K562 (cell line): ENCODE measurements around the gene NCAM2. TPM values are rescaled to one million over a fixed set of nuclear protein-coding genes. Genes with fewer than 3 reads are reported as not detected.

Source experiments
- ATAC-seq: fragments of 200-7000 bp; cut with Tn5 transposase; 3 replicates; pipeline ENCODE4 v1.9.1; 2020; ENCODE audit warnings: moderate library complexity
- BruUV-seq: library from RNA; stranded (reverse); fragments of 400-500 nt; replicated peaks from 2 replicates; lab custom pipeline; 2021; lab: Mats Ljungman, UMichigan
- CTCF ChIA-PET: fragments of 300-600 bp; formaldehyde crosslinking; extraction: SDS; loops from one replicate; lab custom pipeline; 2021; ENCODE audit warnings: low intra/inter-chr PET ratio; lab: Yijun Ruan, JAX
- POLR2A ChIA-PET: fragments of 300-600, 350-650 bp; sonication (Branson Sonifier 250); formaldehyde crosslinking; extraction: SDS; loops from one replicate; lab custom pipeline; 2021; ENCODE audit warnings: antibody characterized with exemption, inconsistent platforms; lab: Yijun Ruan, JAX
- DNase-seq, 4 experiments: peaks; one replicate each; pipeline versions ENCODE4 v3.0.0 to v3.0.0-alpha.2; 2011 to 2018; ENCODE audit warnings: low spot score in 3 of 4, mixed read lengths in 3 of 4; ENCODE audit errors: extremely low read depth in 1 of 4
- FAIRE-seq: peaks from 2 replicates; lab custom pipeline; 2011; peaks lifted over from hg19 to GRCh38; lab: Jason Lieb, UNC
- H2AFZ ChIP-seq: 2 replicates; pipeline ENCODE4 v1.6.0; 2011; ENCODE audit warnings: low read depth, low read length, control low read depth, inconsistent platforms
- H3K27ac ChIP-seq: fragments of 200-600 bp; 3 replicates; pipeline ENCODE4 v1.8.0; 2011; ENCODE audit warnings: low read depth, mild to moderate bottlenecking, control low read depth, inconsistent platforms, low read length, moderate library complexity, mixed read lengths; ENCODE audit errors: extremely low read depth
- H3K27me3 ChIP-seq, 2 experiments: fragments of 300-600 bp in 1 of 2; 2 replicates in 1 of 2; 3 replicates in 1 of 2; pipeline versions ENCODE4 v1.6.0 to v1.8.0; 2011; ENCODE audit warnings: inconsistent platforms in 2 of 2, low read length in 2 of 2, mild to moderate bottlenecking in 1 of 2, mixed read lengths in 1 of 2, moderate library complexity in 1 of 2; ENCODE audit not compliant: control insufficient read depth in 2 of 2, insufficient read depth in 2 of 2
- H3K36me3 ChIP-seq: fragments of 300-600 bp; 3 replicates; pipeline ENCODE4 v1.8.0; 2011; ENCODE audit warnings: mild to moderate bottlenecking, low read length, inconsistent platforms; ENCODE audit not compliant: control insufficient read depth, insufficient read depth
- H3K4me1 ChIP-seq, 2 experiments: fragments of 200-600 bp in 1 of 2; replicated peaks in 1 of 2; 2 replicates in 1 of 2; 3 replicates in 1 of 2; pipeline versions ENCODE4 v1.5.1 to v1.8.0; 2011; ENCODE audit warnings: inconsistent platforms in 2 of 2, low read length in 2 of 2, mild to moderate bottlenecking in 1 of 2, mixed read lengths in 1 of 2, moderate library complexity in 1 of 2; ENCODE audit not compliant: control insufficient read depth in 2 of 2, insufficient read depth in 2 of 2
- H3K4me2 ChIP-seq: 2 replicates; pipeline ENCODE4 v1.6.1; 2011; ENCODE audit warnings: low read length, control low read depth, inconsistent platforms, mixed read lengths; ENCODE audit not compliant: insufficient read depth
- H3K4me3 ChIP-seq: fragments of 200-600 bp; sonication (generic), shearing (Covaris generic); 2 replicates; pipeline ENCODE4 v1.5.1; 2016; ENCODE audit warnings: control low read depth, inconsistent platforms
- H3K79me2 ChIP-seq: fragments of 200-600 bp; 3 replicates; pipeline ENCODE4 v1.8.0; 2011; ENCODE audit warnings: low read length, inconsistent platforms; ENCODE audit not compliant: control insufficient read depth, insufficient read depth
- H3K9ac ChIP-seq, 2 experiments: 2 replicates each; pipeline versions ENCODE4 v1.6.0 to v1.6.1; 2011; ENCODE audit warnings: low read depth in 2 of 2, low read length in 2 of 2, control low read depth in 1 of 2, inconsistent platforms in 1 of 2, mild to moderate bottlenecking in 1 of 2, mixed read lengths in 1 of 2; ENCODE audit not compliant: insufficient read depth in 1 of 2
- H3K9me1 ChIP-seq: one replicate; pipeline ENCODE4 v1.6.0; 2011; ENCODE audit warnings: inconsistent platforms, mild to moderate bottlenecking, low read length, moderate library complexity; ENCODE audit not compliant: control insufficient read depth, insufficient read depth
- H3K9me3 ChIP-seq: replicated peaks from 2 replicates; pipeline ENCODE4 v1.5.1; 2011; ENCODE audit warnings: low read depth, low read length, inconsistent platforms; ENCODE audit not compliant: control insufficient read depth, insufficient read depth
- H4K20me1 ChIP-seq: replicated peaks from 2 replicates; pipeline ENCODE4 v1.6.1; 2011; ENCODE audit warnings: low read length, inconsistent platforms, mixed read lengths; ENCODE audit not compliant: control insufficient read depth, insufficient read depth
- BMI1 ChIP-seq: fragments of 150-350 bp; IDR thresholded peaks from 2 replicates; pipeline ENCODE4 v1.6.1; 2014; ENCODE audit warnings: low read length
- BRF1 ChIP-seq: IDR thresholded peaks from 3 replicates; pipeline ENCODE4 v1.6.1; 2011; ENCODE audit warnings: borderline replicate concordance, mild to moderate bottlenecking; ENCODE audit not compliant: insufficient read length; ENCODE audit errors: extremely low read depth
- CC2D1A ChIP-seq: fragments of 450-650 bp; IDR thresholded peaks from 2 replicates; pipeline ENCODE4 v1.6.1; 2017; ENCODE audit warnings: mild to moderate bottlenecking
- GABPB2 ChIP-seq: fragments of 250-450 bp; sonication (Bioruptor Pico); conservative IDR thresholded peaks from 2 replicates; pipeline ENCODE4 v1.5.1; 2021; ENCODE audit warnings: mild to moderate bottlenecking
- NCOA6 ChIP-seq: fragments of 450-650 bp; IDR thresholded peaks from 2 replicates; pipeline ENCODE4 v1.6.1; 2017; ENCODE audit warnings: mild to moderate bottlenecking
- PHTF2 ChIP-seq: fragments of 250-450 bp; sonication (Bioruptor Pico); IDR thresholded peaks from 2 replicates; pipeline ENCODE4 v1.5.0; 2021; ENCODE audit warnings: mild to moderate bottlenecking
- POLR2AphosphoS5 ChIP-seq: IDR thresholded peaks from 2 replicates; pipeline ENCODE4 v1.6.1; 2011; ENCODE audit warnings: mild to moderate bottlenecking, low read depth, low read length, moderate library complexity; ENCODE audit not compliant: control insufficient read depth, insufficient read depth
- RAD51 ChIP-seq: fragments of 450-650 bp; IDR thresholded peaks from 2 replicates; pipeline ENCODE4 v1.7.1; 2016; ENCODE audit warnings: low read depth, mild to moderate bottlenecking, borderline replicate concordance
- SETDB1 ChIP-seq: IDR thresholded peaks from one replicate; pipeline ENCODE4 v1.6.1; 2012; ENCODE audit warnings: low read length, control low read depth, inconsistent platforms
- SOX6 ChIP-seq: fragments of 450-650 bp; IDR thresholded peaks from 2 replicates; pipeline ENCODE4 v1.6.1; 2014; ENCODE audit warnings: mild to moderate bottlenecking
- TCF3 ChIP-seq: sonication (generic); formaldehyde crosslinking; IDR thresholded peaks from 2 replicates; pipeline ENCODE4 v1.4.0; 2020; ENCODE audit warnings: mild to moderate bottlenecking, missing genetic modification reagents
- XRCC5 ChIP-seq: fragments of 200-400 bp; formaldehyde crosslinking; IDR thresholded peaks from 2 replicates; pipeline ENCODE4 v1.6.1; 2017; ENCODE audit warnings: low read depth, mild to moderate bottlenecking, low read length
- ZBED1 ChIP-seq: IDR thresholded peaks from 2 replicates; pipeline ENCODE4 v1.6.1; 2014
- ZNF224 ChIP-seq: sonication (generic); formaldehyde crosslinking; IDR thresholded peaks from 2 replicates; pipeline ENCODE4 v1.8.0; 2022; ENCODE audit warnings: mild to moderate bottlenecking, missing genetic modification reagents
- ZNF717 ChIP-seq: fragments of 250-450 bp; sonication (Bioruptor Pico); IDR thresholded peaks from 2 replicates; pipeline ENCODE4 v1.5.0; 2021
- WGBS: fragments of 100-300 bp; shearing (Covaris generic); methylation state at CpG from one replicate; pipeline ENCODE4 v1.1.6; 2016; ENCODE audit warnings: low coverage, mixed read lengths; ENCODE audit not compliant: insufficient coverage; ENCODE audit errors: missing lambda C conversion rate; 5-methylcytosine and 5-hydroxymethylcytosine counted together
- in situ Hi-C: fragments of 300-500 bp; cut with MboI; formaldehyde crosslinking; loops from 4 replicates; pipeline ENCODE4 v1.15.0; 2018; ENCODE audit warnings: inconsistent platforms, mixed read lengths
- intact Hi-C: fragments of 100-400 bp; cut with micrococcal nuclease; formaldehyde crosslinking; loops from 2 replicates; pipeline ENCODE4 v1.14.2; 2022
- polyA plus RNA-seq, 8 experiments: library from polyadenylated mRNA; depleted of rRNA in 4 of 8; stranded (reverse) in 5 of 8; unstranded in 3 of 8; fragments of >200 nt; fragmentation: Nextera tagmentation in 2 of 8; fragmentation: Illumina TruSeq in 1 of 8; extraction: Ambion mirVana in 2 of 8; extraction: Trizol in 1 of 8; gene quantifications; 2 replicates each; pipeline versions ENCODE4 v1.2.1 to v1.2.3, GENCODE V29; 2011 to 2014; ENCODE audit warnings: inconsistent platforms in 1 of 8, missing spikeins in 1 of 8
- total RNA-seq, 7 experiments: library from RNA; depleted of rRNA in 6 of 7; stranded (reverse); fragments of >200 nt in 6 of 7; fragmentation: Illumina TruSeq in 2 of 7; extraction: Trizol in 2 of 7; gene quantifications; 2 replicates each; pipeline versions ENCODE4 v1.2.1 to v1.2.3, GENCODE V29; 2011 to 2021; ENCODE audit warnings: low replicate concordance in 1 of 7
- TF ChIP-seq, protein P1 (sequence below), 2 experiments: IDR thresholded peaks; 2 replicates each; pipeline ENCODE4 v1.6.1; 2012; ENCODE audit warnings: improper control_type of control experiment in 2 of 2, low read depth in 2 of 2, low read length in 2 of 2, borderline replicate concordance in 1 of 2
- TF ChIP-seq, protein P2 (sequence below): sonication (generic); formaldehyde crosslinking; IDR thresholded peaks from 2 replicates; pipeline ENCODE4 v1.9.0; 2022; ENCODE audit warnings: mild to moderate bottlenecking, missing genetic modification reagents

NCAM2 gene
- total and polyA plus RNA-seq, 9 of the 15 experiments (the other 6 are each of a cell fraction or from before 2014, with no cell fraction given), result 14.0 to 58.2 (median 27.8) TPM

DNA sequence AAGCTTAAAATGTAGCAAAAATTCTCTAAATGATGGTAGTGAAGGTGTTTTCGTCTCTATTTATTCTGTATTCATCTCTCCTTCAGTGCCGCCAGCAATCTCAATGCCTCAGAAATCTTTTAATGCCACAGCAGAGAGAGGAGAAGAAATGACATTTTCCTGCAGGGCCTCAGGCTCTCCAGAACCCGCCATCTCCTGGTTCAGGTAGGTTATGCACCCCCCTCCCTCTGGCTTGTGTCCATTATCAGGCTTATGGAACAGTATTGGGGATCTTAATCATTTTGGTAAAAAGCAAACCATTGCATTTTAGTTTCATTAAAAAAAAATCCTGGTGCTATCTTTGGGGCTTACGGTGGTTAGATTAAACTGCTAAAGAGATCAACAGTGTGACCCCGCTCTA, 326.1 kb downstream of the NCAM2 start:
- intact Hi-C loops, result no loop called here
- Histone ChIP-seq H3K27me3 (no peaks in the 10 kb centered on the region), H3K4me1 (no peaks in the 10 kb centered on the region), H3K9me3 (no peaks in the 10 kb centered on the region), H3K9ac (no peak overlapping the region), H3K27ac (no peak overlapping the region), H3K79me2 (no peaks in the 10 kb centered on the region), H3K4me3 (no peak overlapping the region), H2AFZ (no peak overlapping the region), H4K20me1 (no peaks in the 10 kb centered on the region), H3K36me3 (peaks cover 14% of the 10 kb centered on the region; the same call in 1 of the 3 replicates), H3K9me1 (no peaks in the 10 kb centered on the region), H3K4me2 (no peak overlapping the region)
- in situ Hi-C loops, result no loop called here
- TF ChIP-seq XRCC5, result no peak
- ChIA-PET POLR2A (no interaction called here), CTCF (no interaction called here)
- BruUV-seq, result no TSS peak
- FAIRE-seq (no peak), ATAC-seq (peak; percentile 54; the same call in 2 of the 3 replicates), DNase-seq (no peak)
- 98% methylated on average over 4 of the region's 5 CpGs for WGBS

DNA sequence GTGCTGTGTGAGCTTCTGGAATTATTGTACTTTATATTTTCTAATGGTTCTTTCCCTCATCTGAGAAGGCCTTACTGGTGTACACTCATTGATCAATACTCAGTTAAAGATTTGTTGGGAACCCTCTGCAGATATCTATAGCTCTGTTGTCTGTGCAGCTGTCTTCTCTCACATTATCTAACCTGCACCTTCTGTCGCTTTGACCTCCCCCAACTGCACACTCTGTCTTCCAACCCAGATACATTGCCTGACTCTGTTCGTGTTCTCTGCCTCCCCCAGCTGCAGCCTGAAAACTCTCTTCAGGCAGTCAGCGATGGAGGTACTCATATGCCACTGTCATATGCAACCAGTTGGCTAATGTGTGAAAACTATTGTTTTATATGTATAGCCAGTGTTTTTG, 334.3 kb downstream of the NCAM2 start:
- H2AFZ ChIP-seq, result no peak overlapping the region
- POLR2A ChIA-PET, result interaction anchor here (1.0 kb wide), 1 partner anchor 15 kb away, joined by 3 read pairs; no protein-coding TSS in a partner anchor
- ATAC-seq (peak; percentile 92), DNase-seq (peak in 2 of 4 experiments; percentile 31 to 64), FAIRE-seq (peak; percentile 89)
- H3K9ac ChIP-seq, result no peak overlapping the region
- no peak overlapping the region for H3K4me2 ChIP-seq
- H3K9me3 ChIP-seq, result no peaks in the 10 kb centered on the region
- H3K79me2 ChIP-seq, result no peaks in the 10 kb centered on the region
- H3K27ac ChIP-seq, result no peak overlapping the region
- CTCF ChIA-PET, result no interaction called here
- no peak overlapping the region for H3K4me3 ChIP-seq
- no TSS peak for BruUV-seq
- H3K4me1 ChIP-seq, result peaks cover 0 to 4% of the 10 kb centered on the region in 2 experiments; a peak in 3 of 5 replicates
- intact Hi-C loops (no loop called here), in situ Hi-C loops (no loop called here)
- H3K36me3 ChIP-seq, result peaks cover 5% of the 10 kb centered on the region; the same call in 1 of the 3 replicates
- H4K20me1 ChIP-seq, result no peaks in the 10 kb centered on the region
- no peaks in the 10 kb centered on the region for H3K27me3 ChIP-seq
- H3K9me1 ChIP-seq, result no peaks in the 10 kb centered on the region
- WGBS, result 4% methylated on average over 3 of the region's 3 CpGs
- TF ChIP-seq ZBED1, result no peak
- no peak for TF ChIP-seq RAD51
- peak; percentile 34; the same call in 1 of the 2 replicates for TF ChIP-seq POLR2AphosphoS5
- TF ChIP-seq CC2D1A, result no peak
- TF ChIP-seq PHTF2 (CRISPR knock-in tag), result no peak
- TF ChIP-seq ZNF717 (CRISPR knock-in tag), result no peak
- no peak for TF ChIP-seq ZNF224 (CRISPR knock-in tag)
- no peak for TF ChIP-seq BRF1
- TF ChIP-seq SETDB1, result no peak
- no peak for TF ChIP-seq SOX6
- TF ChIP-seq, protein P1, sequence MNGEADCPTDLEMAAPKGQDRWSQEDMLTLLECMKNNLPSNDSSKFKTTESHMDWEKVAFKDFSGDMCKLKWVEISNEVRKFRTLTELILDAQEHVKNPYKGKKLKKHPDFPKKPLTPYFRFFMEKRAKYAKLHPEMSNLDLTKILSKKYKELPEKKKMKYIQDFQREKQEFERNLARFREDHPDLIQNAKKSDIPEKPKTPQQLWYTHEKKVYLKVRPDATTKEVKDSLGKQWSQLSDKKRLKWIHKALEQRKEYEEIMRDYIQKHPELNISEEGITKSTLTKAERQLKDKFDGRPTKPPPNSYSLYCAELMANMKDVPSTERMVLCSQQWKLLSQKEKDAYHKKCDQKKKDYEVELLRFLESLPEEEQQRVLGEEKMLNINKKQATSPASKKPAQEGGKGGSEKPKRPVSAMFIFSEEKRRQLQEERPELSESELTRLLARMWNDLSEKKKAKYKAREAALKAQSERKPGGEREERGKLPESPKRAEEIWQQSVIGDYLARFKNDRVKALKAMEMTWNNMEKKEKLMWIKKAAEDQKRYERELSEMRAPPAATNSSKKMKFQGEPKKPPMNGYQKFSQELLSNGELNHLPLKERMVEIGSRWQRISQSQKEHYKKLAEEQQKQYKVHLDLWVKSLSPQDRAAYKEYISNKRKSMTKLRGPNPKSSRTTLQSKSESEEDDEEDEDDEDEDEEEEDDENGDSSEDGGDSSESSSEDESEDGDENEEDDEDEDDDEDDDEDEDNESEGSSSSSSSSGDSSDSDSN (IDR thresholded peaks at IDR 0.05; ENCODE audit: borderline replicate concordance in 1 of 2, low read depth in 2 of 2, low read length in 2 of 2), result no peak
- TF ChIP-seq NCOA6, result no peak
- no peak for TF ChIP-seq GABPB2
- no peak for TF ChIP-seq BMI1
- TF ChIP-seq TCF3 (CRISPR knock-in tag), result peak; percentile 78
- TF ChIP-seq, protein P2, sequence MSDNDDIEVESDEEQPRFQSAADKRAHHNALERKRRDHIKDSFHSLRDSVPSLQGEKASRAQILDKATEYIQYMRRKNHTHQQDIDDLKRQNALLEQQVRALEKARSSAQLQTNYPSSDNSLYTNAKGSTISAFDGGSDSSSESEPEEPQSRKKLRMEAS (CRISPR knock-in tag), result no peak
